Smooth muscle cell of the brain vasculature (primary cell): Measurements from ENCODE around the gene FYN.

ENCODE experiments used
- DNase-seq: peaks from one replicate; pipeline ENCODE4 v3.0.0-alpha.2; 2012; ENCODE audit warnings: low read depth, low spot score

The FYN gene

GRCh38 chr6:111709615-111710398, 163.4 kb downstream of the FYN start:
- DNase-seq: peak; percentile 63

GRCh38 chr6:111709201-111709600, 164.1 kb downstream of the FYN start:
- no peak for DNase-seq

GRCh38 chr6:111707773-111708172, 165.5 kb downstream of the FYN start:
- DNase-seq: no peak

GRCh38 chr6:111706841-111707391, 166.3 kb downstream of the FYN start:
- no peak for DNase-seq

- no peak for DNase-seq
These were observed 169.5 kb downstream of the FYN start for GRCh38 chr6:111703723-111704122.

GRCh38 chr6:111702268-111702667, 171.0 kb downstream of the FYN start:
- DNase-seq: no peak

- DNase-seq: no peak
These were observed 172.1 kb downstream of the FYN start for GRCh38 chr6:111701146-111701545.

- no peak for DNase-seq
These were observed 173.0 kb downstream of the FYN start for GRCh38 chr6:111700135-111700690.

- DNase-seq: no peak
These were observed 174.1 kb downstream of the FYN start for GRCh38 chr6:111699123-111699522.

- no peak for DNase-seq
These were observed 176.4 kb downstream of the FYN start for GRCh38 chr6:111696814-111697213.

GRCh38 chr6:111692327-111693164, 180.7 kb downstream of the FYN start:
- DNase-seq: no peak

- DNase-seq: no peak
These were observed 181.7 kb downstream of the FYN start for GRCh38 chr6:111691345-111692225.

- DNase-seq: no peak
These were observed 183.3 kb downstream of the FYN start for GRCh38 chr6:111689946-111690345.

- DNase-seq: no peak
These were observed 183.8 kb downstream of the FYN start for GRCh38 chr6:111689419-111689818.

GRCh38 chr6:111688331-111688730, 184.9 kb downstream of the FYN start:
- DNase-seq: no peak

GRCh38 chr6:111687652-111688051, 185.6 kb downstream of the FYN start:
- DNase-seq: no peak

GRCh38 chr6:111686932-111687266, 186.4 kb downstream of the FYN start:
- DNase-seq: no peak

GRCh38 chr6:111686249-111686931, 186.9 kb downstream of the FYN start:
- no peak for DNase-seq

- DNase-seq: no peak
These were observed 187.7 kb downstream of the FYN start for GRCh38 chr6:111685526-111685925.

GRCh38 chr6:111685058-111685457, 188.2 kb downstream of the FYN start:
- DNase-seq: no peak

- DNase-seq: peak; percentile 40
These were observed 189.4 kb downstream of the FYN start for GRCh38 chr6:111683749-111684267.
